ENCODE results near the gene ARHGAP22.

- TF ChIP-seq EZH2 (IDR thresholded peaks at IDR 0.05; ENCODE audit: insufficient read depth, poor library complexity, severe bottlenecking) (no peak), EZH2phosphoT487 (IDR thresholded peaks at IDR 0.05; ENCODE audit: insufficient read depth, low read depth) (no peak)
These were observed 21.6 kb upstream of the ARHGAP22 start for GRCh38 chr10:48626447-48626846.
